CD14-positive monocyte (primary cell): ENCODE measurements around the gene HNRNPM. TPM values are rescaled to one million over a fixed set of nuclear protein-coding genes. Genes with fewer than 3 reads are reported as not detected.

Source experiments
- DNase-seq, 3 donors: peaks; one replicate each; pipeline ENCODE4 v3.0.0-alpha.2; 2011 to 2022
- H2AFZ ChIP-seq: 2 replicates; pipeline ENCODE4 v1.6.0; 2012; ENCODE audit warnings: mild to moderate bottlenecking, low read depth, low read length, inconsistent platforms; ENCODE audit not compliant: insufficient read depth, poor library complexity, severe bottlenecking
- H3K27ac ChIP-seq, 2 donors: 1 replicate in 1 of 2; 2 replicates in 1 of 2; pipeline ENCODE4 v1.5.1; 2012 to 2013; ENCODE audit warnings: low read length in 2 of 2, control low read depth in 1 of 2, inconsistent platforms in 1 of 2, low read depth in 1 of 2, mild to moderate bottlenecking in 1 of 2
- H3K27me3 ChIP-seq, 2 donors: one replicate each; pipeline versions ENCODE4 v1.6.0 to v1.6.1; 2011 to 2013; ENCODE audit warnings: low read length in 2 of 2; ENCODE audit not compliant: control insufficient read depth in 2 of 2, insufficient read depth in 2 of 2
- H3K36me3 ChIP-seq, 2 donors: replicated peaks in 1 of 2; 1 replicate in 1 of 2; 2 replicates in 1 of 2; pipeline versions ENCODE4 v1.5.1 to v1.6.1; 2012 to 2013; ENCODE audit warnings: low read length in 2 of 2, control low read depth in 1 of 2, inconsistent platforms in 1 of 2, mild to moderate bottlenecking in 1 of 2; ENCODE audit not compliant: insufficient read depth in 2 of 2, control insufficient read depth in 1 of 2
- H3K4me1 ChIP-seq, 2 donors: 1 replicate in 1 of 2; 2 replicates in 1 of 2; pipeline versions ENCODE4 v1.5.1 to v1.6.1; 2012 to 2013; ENCODE audit warnings: low read length in 2 of 2, control low read depth in 1 of 2, inconsistent platforms in 1 of 2, mild to moderate bottlenecking in 1 of 2, moderate library complexity in 1 of 2; ENCODE audit not compliant: insufficient read depth in 2 of 2, control insufficient read depth in 1 of 2
- H3K4me2 ChIP-seq: replicated peaks from 2 replicates; pipeline ENCODE3; 2012; ENCODE audit warnings: low read length, moderate library complexity, mild to moderate bottlenecking; ENCODE audit not compliant: poor library complexity, severe bottlenecking; ENCODE audit errors: extremely low read depth
- H3K4me3 ChIP-seq, 3 experiments: fragments of 200-600 bp in 1 of 3; sonication (generic) in 1 of 3; replicated peaks in 1 of 3; 1 replicate in 2 of 3; 2 replicates in 1 of 3; pipeline ENCODE4 v1.5.1; 2011 to 2013; ENCODE audit warnings: low read length in 3 of 3, mild to moderate bottlenecking in 3 of 3, control low read depth in 2 of 3, low read depth in 2 of 3, inconsistent platforms in 1 of 3, moderate library complexity in 1 of 3
- H3K79me2 ChIP-seq: 2 replicates; pipeline ENCODE4 v1.6.0; 2012; ENCODE audit warnings: mild to moderate bottlenecking, control low read depth, inconsistent platforms, low read length, moderate library complexity; ENCODE audit not compliant: insufficient read depth
- H3K9ac ChIP-seq: 2 replicates; pipeline ENCODE4 v1.6.0; 2017; ENCODE audit warnings: low read length, mild to moderate bottlenecking; ENCODE audit not compliant: insufficient read depth, poor library complexity, severe bottlenecking
- H3K9me3 ChIP-seq, 2 donors: replicated peaks in 1 of 2; 1 replicate in 1 of 2; 2 replicates in 1 of 2; pipeline versions ENCODE4 v1.5.1 to v1.6.1; 2012 to 2013; ENCODE audit warnings: low read length in 2 of 2, control low read depth in 1 of 2; ENCODE audit not compliant: control insufficient read depth in 1 of 2, insufficient read depth in 1 of 2
- H4K20me1 ChIP-seq: 2 replicates; pipeline ENCODE4 v1.6.0; 2012; ENCODE audit warnings: mild to moderate bottlenecking, low read length, control low read depth, moderate library complexity; ENCODE audit not compliant: insufficient read depth
- H3K27ac Mint-ChIP-seq, 7 donors: one replicate each; pipeline ENCODE4 v1.8.0; 2020; ENCODE audit warnings: mild to moderate bottlenecking in 7 of 7, mixed read lengths in 7 of 7, moderate library complexity in 6 of 7, inconsistent platforms in 2 of 7
- H3K27me3 Mint-ChIP-seq, 3 donors: one replicate each; pipeline ENCODE4 v1.8.0; 2021 to 2022; ENCODE audit warnings: low read depth in 3 of 3, mild to moderate bottlenecking in 3 of 3, mixed read lengths in 3 of 3, moderate library complexity in 3 of 3, inconsistent platforms in 1 of 3
- H3K36me3 Mint-ChIP-seq, 2 donors: one replicate each; pipeline ENCODE4 v1.8.0; 2020; ENCODE audit warnings: mixed read lengths in 2 of 2, inconsistent platforms in 1 of 2, mild to moderate bottlenecking in 1 of 2
- H3K4me1 Mint-ChIP-seq: one replicate; pipeline ENCODE4 v1.8.0; 2020; ENCODE audit warnings: mild to moderate bottlenecking, mixed read lengths
- H3K4me3 Mint-ChIP-seq, 2 donors: one replicate each; pipeline ENCODE4 v1.8.0; 2020; ENCODE audit warnings: mild to moderate bottlenecking in 2 of 2, mixed read lengths in 2 of 2, moderate library complexity in 1 of 2
- H3K9me3 Mint-ChIP-seq, 7 donors: one replicate each; pipeline ENCODE4 v1.8.0; 2020 to 2022; ENCODE audit warnings: mixed read lengths in 7 of 7, mild to moderate bottlenecking in 6 of 7, moderate library complexity in 6 of 7, inconsistent platforms in 2 of 7
- WGBS: methylation state at CpG from one replicate; pipeline ENCODE4 v1.1.5; 2013; ENCODE audit warnings: missing lambda C conversion rate; ENCODE audit not compliant: insufficient coverage; 5-methylcytosine and 5-hydroxymethylcytosine counted together
- intact Hi-C, 2 donors: fragments of 100-400 bp; cut with micrococcal nuclease; formaldehyde crosslinking; loops; one replicate each; pipeline versions ENCODE4 v1.15.0 to v1.15.1; 2023
- polyA plus RNA-seq, 3 donors: library from polyadenylated mRNA; depleted of rRNA in 1 of 3; unstranded in 2 of 3; stranded (reverse) in 1 of 3; fragments of 300-500 nt in 2 of 3; fragments of >200 nt in 1 of 3; fragmentation: Illumina TruSeq in 2 of 3; gene quantifications; 1 replicate in 2 of 3; 2 replicates in 1 of 3; pipeline ENCODE4 v1.2.3, GENCODE V29; 2012 to 2021
- TF ChIP-seq, protein P1 (sequence below): fragments of 200-600 bp; IDR thresholded peaks from one replicate; pipeline ENCODE4 v1.8.0; 2022; ENCODE audit warnings: antibody characterized with exemption, mild to moderate bottlenecking

Gene HNRNPM
- polyA plus RNA-seq, 3 donors, result 77.0 to 121 (median 116) TPM

DNA sequence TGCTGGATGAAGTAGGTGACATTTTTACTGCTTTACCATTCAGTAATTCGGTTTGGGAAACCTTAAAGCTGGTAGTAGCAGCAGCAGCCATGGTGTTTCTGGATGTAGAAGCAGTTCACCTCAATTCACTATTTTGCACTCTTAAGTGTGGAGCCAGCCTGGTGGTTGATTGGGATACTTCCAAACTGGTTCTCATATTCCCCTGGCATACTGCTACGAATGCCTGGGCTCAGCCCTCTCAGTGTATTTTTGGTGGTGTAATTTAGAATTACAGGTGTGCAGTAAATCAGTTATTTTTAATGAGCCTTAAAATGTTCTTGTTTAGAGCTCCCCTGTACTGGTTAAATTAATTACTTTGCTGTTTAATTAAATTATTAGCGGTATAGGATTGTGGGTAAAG lies 12.4 kb downstream of the HNRNPM start:
- 71% methylated on average over 1 of the region's 3 CpGs for WGBS
- peaks cover 45 to 96% of the 10 kb centered on the region in 2 donors for H3K36me3 ChIP-seq

DNA sequence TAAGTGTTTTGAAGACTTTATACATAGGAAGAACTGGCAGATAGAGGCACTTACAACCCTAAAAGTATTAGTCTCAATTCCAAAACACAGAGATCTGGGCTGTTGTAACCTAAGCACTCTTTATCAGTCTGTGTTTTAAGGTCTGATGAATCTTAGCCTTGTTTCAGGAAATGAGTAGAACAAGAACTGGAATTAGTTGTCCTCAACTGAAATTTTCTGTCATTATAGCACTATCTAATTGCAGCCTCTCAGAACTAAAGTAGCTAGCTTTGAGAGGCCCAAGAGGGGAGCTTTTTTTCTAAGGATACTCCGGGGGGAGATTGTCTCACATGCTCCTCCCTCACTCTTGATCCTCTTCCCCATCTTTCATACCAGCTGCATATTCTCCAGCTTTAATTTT lies 13.1 kb downstream of the HNRNPM start:
- TF ChIP-seq, protein P1, sequence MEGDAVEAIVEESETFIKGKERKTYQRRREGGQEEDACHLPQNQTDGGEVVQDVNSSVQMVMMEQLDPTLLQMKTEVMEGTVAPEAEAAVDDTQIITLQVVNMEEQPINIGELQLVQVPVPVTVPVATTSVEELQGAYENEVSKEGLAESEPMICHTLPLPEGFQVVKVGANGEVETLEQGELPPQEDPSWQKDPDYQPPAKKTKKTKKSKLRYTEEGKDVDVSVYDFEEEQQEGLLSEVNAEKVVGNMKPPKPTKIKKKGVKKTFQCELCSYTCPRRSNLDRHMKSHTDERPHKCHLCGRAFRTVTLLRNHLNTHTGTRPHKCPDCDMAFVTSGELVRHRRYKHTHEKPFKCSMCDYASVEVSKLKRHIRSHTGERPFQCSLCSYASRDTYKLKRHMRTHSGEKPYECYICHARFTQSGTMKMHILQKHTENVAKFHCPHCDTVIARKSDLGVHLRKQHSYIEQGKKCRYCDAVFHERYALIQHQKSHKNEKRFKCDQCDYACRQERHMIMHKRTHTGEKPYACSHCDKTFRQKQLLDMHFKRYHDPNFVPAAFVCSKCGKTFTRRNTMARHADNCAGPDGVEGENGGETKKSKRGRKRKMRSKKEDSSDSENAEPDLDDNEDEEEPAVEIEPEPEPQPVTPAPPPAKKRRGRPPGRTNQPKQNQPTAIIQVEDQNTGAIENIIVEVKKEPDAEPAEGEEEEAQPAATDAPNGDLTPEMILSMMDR, result no peak
- no peak overlapping the region for H3K9ac ChIP-seq
- no peak overlapping the region for H3K4me3 Mint-ChIP-seq

More for the DNA sequence above, 12.4 kb downstream of the HNRNPM start:
- H3K4me1 ChIP-seq, result no peaks in the 10 kb centered on the region
- Mint-ChIP-seq H3K4me1 (peaks cover 14% of the 10 kb centered on the region), H3K36me3 (peaks cover 61 to 75% of the 10 kb centered on the region in 2 donors), H3K4me3 (no peak overlapping the region), H3K27ac (peak overlapping the region in 1 of 7 donors; percentile 66), H3K27me3 (peaks cover 0 to 3% (median 0%) of the 10 kb centered on the region in 3 donors), H3K9me3 (no peaks in the 10 kb centered on the region)
- H3K4me2 ChIP-seq, result no peak overlapping the region
- H3K9ac ChIP-seq, result no peak overlapping the region
- H3K9me3 ChIP-seq, result no peaks in the 10 kb centered on the region
- H3K27me3 ChIP-seq, result no peaks in the 10 kb centered on the region
- no peak overlapping the region for H2AFZ ChIP-seq
- H4K20me1 ChIP-seq, result peaks cover 100% of the 10 kb centered on the region
- no peak for DNase-seq
- H3K27ac ChIP-seq, result no peak overlapping the region
- H3K79me2 ChIP-seq, result peaks cover 100% of the 10 kb centered on the region
- TF ChIP-seq, protein P1, result no peak
- intact Hi-C loops, result no loop called here
- H3K4me3 ChIP-seq, result no peak overlapping the region

More for the DNA sequence above, 13.1 kb downstream of the HNRNPM start:
- Histone ChIP-seq H3K36me3 (peaks cover 47 to 96% of the 10 kb centered on the region in 2 donors), H4K20me1 (peaks cover 100% of the 10 kb centered on the region), H3K79me2 (peaks cover 100% of the 10 kb centered on the region), H3K9me3 (no peaks in the 10 kb centered on the region), H3K27me3 (no peaks in the 10 kb centered on the region), H3K4me1 (no peaks in the 10 kb centered on the region), H3K4me3 (no peak overlapping the region), H3K27ac (no peak overlapping the region), H3K4me2 (no peak overlapping the region), H2AFZ (no peak overlapping the region)
- Mint-ChIP-seq H3K9me3 (no peaks in the 10 kb centered on the region), H3K4me1 (peaks cover 12% of the 10 kb centered on the region), H3K36me3 (peaks cover 62 to 76% of the 10 kb centered on the region in 2 donors), H3K27ac (no peak overlapping the region), H3K27me3 (peaks cover 0 to 3% (median 0%) of the 10 kb centered on the region in 3 donors)
- WGBS, result no CpG with 5 or more reads among the region's 1 CpG
- intact Hi-C loops, result no loop called here
- DNase-seq, result no peak
